Uterus (tissue), 2 donors: ENCODE data around the gene GNG11.

ENCODE experiments used
- CTCF ChIP-seq, 4 experiments: fragments of 200-600 bp in 2 of 4; fragments of 450-650 bp in 2 of 4; sonication (generic) in 2 of 4; IDR thresholded peaks; one replicate each; pipeline ENCODE4 v1.5.1; 2016 to 2019; ENCODE audit warnings: antibody characterized with exemption in 4 of 4, mild to moderate bottlenecking in 2 of 4, moderate library complexity in 1 of 4
- POLR2A ChIP-seq, 2 donors: fragments of 450-650 bp; IDR thresholded peaks; one replicate each; pipeline ENCODE4 v1.6.1; 2016; ENCODE audit warnings: antibody characterized with exemption in 2 of 2, mild to moderate bottlenecking in 1 of 2, moderate library complexity in 1 of 2

GRCh38 chr7:93894966-93895640 lies 26.4 kb upstream of the GNG11 start:
- no peak for TF ChIP-seq CTCF (IDR thresholded peaks at IDR 0.05)
- no peak for TF ChIP-seq POLR2A (IDR thresholded peaks at IDR 0.05)
